ENCODE results near the gene NDUFS7. TPM values are rescaled to one million over a fixed set of nuclear protein-coding genes. Genes with fewer than 3 reads are reported as not detected.

The NDUFS7 gene
- total RNA-seq (2022; extraction: Qiagen RNA extraction): 67.0 to 76.3 TPM (median 74.3 TPM) in 5 replicates

GRCh38 chr19:1383312-1384084 is at the start of gene NDUFS7:
Gene NDUFS7 (plus strand): TSS chr19:1383907. CDS start chr19:1383927, 20 bp downstream.

GRCh38 chr19:1401138-1401888 is 17.6 kb downstream of the NDUFS7 start, which contains the start of gene GAMT:
Gene GAMT (minus strand): TSS chr19:1401542. CDS start chr19:1401476, 66 bp downstream.

GRCh38 chr19:1407528-1408299 is 24.0 kb downstream of the NDUFS7 start, which contains the start of gene DAZAP1:
Gene DAZAP1 (plus strand): TSS chr19:1407586. CDS start chr19:1407774, 188 bp downstream.

GRCh38 chr19:1438035-1438932 is 54.6 kb downstream of the NDUFS7 start, which contains the start of gene RPS15:
Gene RPS15 (plus strand): TSS chr19:1438396. CDS start chr19:1438426, 30 bp downstream.

Other genes with a start within 250 kb of the NDUFS7 start
- gene SBNO2, start 209.6 kb upstream of the NDUFS7 start, total RNA-seq (2022; extraction: Qiagen RNA extraction): 28.6 to 34.8 TPM (median 32.0 TPM) in 5 replicates
- 34.1 to 37.9 TPM (median 35.8 TPM) in 5 replicates for gene STK11, start 178.1 kb upstream of the NDUFS7 start, total RNA-seq (2022; extraction: Qiagen RNA extraction)
- 2.9 to 4.1 TPM (median 4.0 TPM) in 5 replicates for gene CBARP, start 145.9 kb upstream of the NDUFS7 start, total RNA-seq (2022; extraction: Qiagen RNA extraction)
- gene ATP5F1D, start 142.2 kb upstream of the NDUFS7 start, total RNA-seq (2022; extraction: Qiagen RNA extraction): 73.6 to 182 TPM (median 168 TPM) in 5 replicates
- 48.0 to 55.8 TPM (median 51.1 TPM) in 5 replicates for gene MIDN, start 135.3 kb upstream of the NDUFS7 start, total RNA-seq (2022; extraction: Qiagen RNA extraction)
- 90.9 to 225 TPM (median 100 TPM) in 5 replicates for gene CIRBP, start 114.6 kb upstream of the NDUFS7 start, total RNA-seq (2022; extraction: Qiagen RNA extraction)
- 44.2 to 95.1 TPM (median 77.5 TPM) in 5 replicates for gene FAM174C, start 108.4 kb upstream of the NDUFS7 start, total RNA-seq (2022; extraction: Qiagen RNA extraction)
- gene EFNA2, start 98.0 kb upstream of the NDUFS7 start, total RNA-seq (2022; extraction: Qiagen RNA extraction): 1.0 to 2.3 TPM (median 2.0 TPM) in 5 replicates
- gene GAMT, start 17.6 kb downstream of the NDUFS7 start, total RNA-seq (2022; extraction: Qiagen RNA extraction): 26.9 to 45.6 TPM (median 41.2 TPM) in 5 replicates
- gene DAZAP1, start 23.7 kb downstream of the NDUFS7 start, total RNA-seq (2022; extraction: Qiagen RNA extraction): 81.0 to 103 TPM (median 96.2 TPM) in 5 replicates
- 1,250 to 2,075 TPM (median 1,916 TPM) in 5 replicates for gene RPS15, start 54.5 kb downstream of the NDUFS7 start, total RNA-seq (2022; extraction: Qiagen RNA extraction)
- gene APC2, start 66.2 kb downstream of the NDUFS7 start, total RNA-seq (2022; extraction: Qiagen RNA extraction): 0.78 to 2.5 TPM (median 1.7 TPM) in 5 replicates
- gene C19orf25, start 95.3 kb downstream of the NDUFS7 start, total RNA-seq (2022; extraction: Qiagen RNA extraction): 10.4 to 18.8 TPM (median 16.6 TPM) in 5 replicates
- gene PCSK4, start 106.4 kb downstream of the NDUFS7 start, total RNA-seq (2022; extraction: Qiagen RNA extraction): 0.64 to 1.0 TPM (median 0.85 TPM) in 5 replicates
- 3.9 to 6.6 TPM (median 4.9 TPM) in 5 replicates for gene REEP6, start 107.3 kb downstream of the NDUFS7 start, total RNA-seq (2022; extraction: Qiagen RNA extraction)
- gene ADAMTSL5, start 129.1 kb downstream of the NDUFS7 start, total RNA-seq (2022; extraction: Qiagen RNA extraction): 3.4 to 4.2 TPM (median 3.5 TPM) in 5 replicates
- gene PLK5, start 140.2 kb downstream of the NDUFS7 start, total RNA-seq (2022; extraction: Qiagen RNA extraction): not detected in 5 replicates
- 6.5 to 11.6 TPM (median 10.8 TPM) in 5 replicates for gene MEX3D, start 184.4 kb downstream of the NDUFS7 start, total RNA-seq (2022; extraction: Qiagen RNA extraction)
- gene MBD3, start 209.0 kb downstream of the NDUFS7 start, total RNA-seq (2022; extraction: Qiagen RNA extraction): 37.1 to 49.0 TPM (median 46.7 TPM) in 5 replicates
- gene UQCR11, start 221.6 kb downstream of the NDUFS7 start, total RNA-seq (2022; extraction: Qiagen RNA extraction): 68.4 to 207 TPM (median 177 TPM) in 5 replicates

Data from A549 treated with Hydrocortisone at 1 μM for 4 hours (cell line).